ENCODE measurements around the gene MAP2. TPM values are rescaled to one million over a fixed set of nuclear protein-coding genes. Genes with fewer than 3 reads are reported as not detected.

MAP2 gene
- total RNA-seq, 1 donor from 2014 or later = 1.9 TPM

DNA sequence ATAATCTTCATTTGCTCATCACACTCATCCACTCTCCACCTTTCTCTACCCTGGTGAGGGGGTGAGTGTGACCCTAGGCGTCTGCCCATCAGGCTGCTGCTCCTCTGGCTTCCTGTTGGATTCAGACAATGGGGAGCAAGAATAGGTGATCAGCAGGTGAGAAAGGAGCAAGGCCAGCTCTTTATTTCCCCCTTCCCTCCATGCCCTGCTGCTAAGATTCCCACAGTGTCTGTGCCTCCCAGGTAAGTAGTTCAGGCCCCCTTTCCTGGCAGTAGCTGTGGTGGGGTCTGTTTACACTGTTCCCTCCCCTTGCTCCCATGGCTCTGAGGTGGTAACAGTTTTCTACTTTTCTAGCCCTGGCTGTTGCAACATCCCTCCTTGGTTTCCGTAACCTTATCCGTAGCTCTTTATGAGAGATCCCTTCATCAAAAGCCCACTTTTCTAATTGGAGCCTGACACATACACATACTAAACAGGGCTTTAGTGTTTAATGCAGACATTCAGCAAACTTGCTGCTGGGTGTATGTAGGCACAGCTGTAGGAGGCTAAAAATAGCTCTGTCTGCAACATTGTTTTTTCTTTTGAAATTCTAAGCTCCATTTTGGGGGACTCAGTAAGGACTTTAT, 27.5 kb downstream of the MAP2 start:
- DNase-seq (no peak), ATAC-seq (ENCODE audit: low read depth) (no peak)
- POLR2A ChIA-PET = no interaction called here
- Mint-ChIP-seq H3K9me3 (no peaks in the 10 kb centered on the region), H3K4me1 (no peaks in the 10 kb centered on the region), H3K27me3 (no peaks in the 10 kb centered on the region), H3K36me3 (ENCODE audit: low read depth) (no peaks in the 10 kb centered on the region), H3K4me3 (no peak overlapping the region), H3K27ac (no peak overlapping the region)
- CTCF ChIA-PET = no interaction called here
- intact Hi-C loops (cut with micrococcal nuclease) = no loop called here
- TF ChIP-seq, protein P1, sequence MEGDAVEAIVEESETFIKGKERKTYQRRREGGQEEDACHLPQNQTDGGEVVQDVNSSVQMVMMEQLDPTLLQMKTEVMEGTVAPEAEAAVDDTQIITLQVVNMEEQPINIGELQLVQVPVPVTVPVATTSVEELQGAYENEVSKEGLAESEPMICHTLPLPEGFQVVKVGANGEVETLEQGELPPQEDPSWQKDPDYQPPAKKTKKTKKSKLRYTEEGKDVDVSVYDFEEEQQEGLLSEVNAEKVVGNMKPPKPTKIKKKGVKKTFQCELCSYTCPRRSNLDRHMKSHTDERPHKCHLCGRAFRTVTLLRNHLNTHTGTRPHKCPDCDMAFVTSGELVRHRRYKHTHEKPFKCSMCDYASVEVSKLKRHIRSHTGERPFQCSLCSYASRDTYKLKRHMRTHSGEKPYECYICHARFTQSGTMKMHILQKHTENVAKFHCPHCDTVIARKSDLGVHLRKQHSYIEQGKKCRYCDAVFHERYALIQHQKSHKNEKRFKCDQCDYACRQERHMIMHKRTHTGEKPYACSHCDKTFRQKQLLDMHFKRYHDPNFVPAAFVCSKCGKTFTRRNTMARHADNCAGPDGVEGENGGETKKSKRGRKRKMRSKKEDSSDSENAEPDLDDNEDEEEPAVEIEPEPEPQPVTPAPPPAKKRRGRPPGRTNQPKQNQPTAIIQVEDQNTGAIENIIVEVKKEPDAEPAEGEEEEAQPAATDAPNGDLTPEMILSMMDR (IDR thresholded peaks at IDR 0.05) = no peak

DNA sequence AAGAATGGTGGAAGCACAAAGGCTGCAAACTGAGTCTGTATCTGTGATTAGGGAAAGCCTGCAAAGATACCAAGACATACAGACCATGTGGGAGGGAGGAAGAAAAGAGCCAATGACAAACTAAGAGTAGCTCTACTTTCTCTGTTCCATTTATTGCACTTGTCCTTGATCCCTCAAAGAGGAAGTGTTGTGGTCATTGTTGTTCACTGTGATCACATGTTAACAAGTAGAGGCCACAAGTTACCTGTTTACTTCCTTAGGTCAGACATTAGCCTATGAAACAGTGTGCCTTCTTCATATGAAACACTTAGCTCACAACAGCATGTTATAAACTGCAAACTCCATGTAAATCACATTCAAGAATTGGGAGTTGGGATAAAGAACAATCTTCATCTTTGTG, 32.6 kb downstream of the MAP2 start:
- intact Hi-C loops (cut with micrococcal nuclease) = no loop called here
- Mint-ChIP-seq H3K27ac (no peak overlapping the region), H3K27me3 (no peaks in the 10 kb centered on the region), H3K4me3 (no peak overlapping the region), H3K9me3 (no peaks in the 10 kb centered on the region), H3K4me1 (no peaks in the 10 kb centered on the region), H3K36me3 (ENCODE audit: low read depth) (no peaks in the 10 kb centered on the region)
- CTCF ChIA-PET = no interaction called here
- POLR2A ChIA-PET = no interaction called here
- ATAC-seq (ENCODE audit: low read depth) (no peak), DNase-seq (no peak)
- TF ChIP-seq, protein P1 (IDR thresholded peaks at IDR 0.05) = no peak

DNA sequence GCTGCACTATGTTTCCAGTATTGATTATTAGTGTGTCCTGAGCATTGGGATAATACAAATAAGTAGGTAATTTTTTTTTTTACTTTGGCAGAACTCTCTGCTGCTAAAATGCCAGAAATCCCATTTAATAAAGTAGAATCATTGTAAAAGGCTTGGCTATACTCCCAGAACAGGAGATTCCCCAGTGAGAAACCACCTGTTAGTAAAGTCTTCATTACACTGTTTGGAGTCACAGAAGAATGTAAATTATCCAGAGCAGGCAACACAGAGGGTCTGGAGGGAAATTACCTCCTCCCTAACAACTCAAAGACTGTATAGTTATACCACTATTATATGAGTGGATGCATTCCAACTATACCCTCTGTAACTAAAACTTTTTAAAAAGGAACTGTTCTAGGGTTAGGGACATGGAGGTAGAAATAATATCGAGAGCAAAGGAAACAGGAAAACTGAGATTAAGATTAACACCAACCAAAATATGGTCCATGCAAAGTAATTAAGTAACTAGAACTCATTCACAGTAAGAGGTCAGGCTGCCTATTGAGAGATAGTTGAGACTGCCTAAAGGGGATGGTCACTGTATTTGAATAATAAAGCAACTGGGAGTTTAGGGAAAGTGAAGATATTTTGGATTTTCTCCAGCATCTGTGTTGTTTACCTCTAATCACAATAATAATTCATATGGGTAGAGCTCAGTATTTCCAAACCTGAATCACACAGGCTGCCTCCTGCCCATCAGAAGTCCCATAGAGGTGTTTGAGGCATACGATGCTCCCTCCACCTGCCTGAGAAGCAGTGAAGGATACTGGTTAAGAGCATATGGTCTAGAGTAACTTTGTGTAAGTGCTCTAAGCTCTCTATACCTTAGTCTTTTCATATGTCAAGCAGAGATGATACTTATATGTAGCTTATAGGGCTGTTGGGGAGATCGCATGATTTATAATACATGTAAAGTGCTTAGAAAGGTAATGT, 34.4 kb downstream of the MAP2 start:
- H3K27ac Mint-ChIP-seq = no peak overlapping the region
- POLR2A ChIA-PET = no interaction called here

DNA sequence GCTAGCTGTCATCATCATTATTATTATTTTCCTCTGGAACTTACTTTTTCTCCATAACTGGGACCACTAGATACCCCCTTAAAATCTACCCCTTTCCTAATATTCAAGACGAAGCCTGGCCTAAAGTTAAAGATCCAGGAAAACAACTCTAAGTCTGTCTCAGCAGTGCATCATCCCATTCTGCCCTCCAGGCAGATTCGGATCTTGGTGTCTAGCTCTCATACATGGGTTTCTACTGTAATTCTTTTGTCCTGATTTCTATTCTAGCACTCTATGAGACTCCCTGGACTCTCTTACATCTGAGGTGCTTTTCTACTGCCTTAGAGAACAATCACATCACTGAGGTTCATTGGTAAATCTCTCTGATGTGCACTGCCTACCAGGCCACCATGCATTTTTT, 35.5 kb downstream of the MAP2 start:
- ChIA-PET CTCF (no interaction called here), POLR2A (no interaction called here)
- H3K4me3 Mint-ChIP-seq = no peak overlapping the region
- H3K36me3 Mint-ChIP-seq (ENCODE audit: low read depth) = no peaks in the 10 kb centered on the region
- intact Hi-C loops (cut with micrococcal nuclease) = no loop called here
- no peaks in the 10 kb centered on the region for H3K27me3 Mint-ChIP-seq
- no peak for ATAC-seq (ENCODE audit: low read depth)
- no peaks in the 10 kb centered on the region for H3K9me3 Mint-ChIP-seq
- no peak for DNase-seq
- no peak overlapping the region for H3K27ac Mint-ChIP-seq
- TF ChIP-seq, protein P1 (IDR thresholded peaks at IDR 0.05) = no peak
- H3K4me1 Mint-ChIP-seq = no peaks in the 10 kb centered on the region

More for the DNA sequence above, 34.4 kb downstream of the MAP2 start:
- CTCF ChIA-PET = interaction anchor here (0.7 kb wide), 1 partner anchor 135 kb away, joined by 3 read pairs; no protein-coding TSS in a partner anchor
- Mint-ChIP-seq H3K4me1 (no peaks in the 10 kb centered on the region), H3K9me3 (no peaks in the 10 kb centered on the region), H3K27me3 (no peaks in the 10 kb centered on the region), H3K4me3 (no peak overlapping the region), H3K36me3 (ENCODE audit: low read depth) (no peaks in the 10 kb centered on the region)
- DNase-seq = no peak
- ATAC-seq (ENCODE audit: low read depth) = no peak
- TF ChIP-seq, protein P1 (IDR thresholded peaks at IDR 0.05) = no peak
- intact Hi-C loops (cut with micrococcal nuclease) = loop anchor here (1.0 kb wide), 1 partner anchor 8 kb away; no protein-coding TSS in a partner anchor

DNA sequence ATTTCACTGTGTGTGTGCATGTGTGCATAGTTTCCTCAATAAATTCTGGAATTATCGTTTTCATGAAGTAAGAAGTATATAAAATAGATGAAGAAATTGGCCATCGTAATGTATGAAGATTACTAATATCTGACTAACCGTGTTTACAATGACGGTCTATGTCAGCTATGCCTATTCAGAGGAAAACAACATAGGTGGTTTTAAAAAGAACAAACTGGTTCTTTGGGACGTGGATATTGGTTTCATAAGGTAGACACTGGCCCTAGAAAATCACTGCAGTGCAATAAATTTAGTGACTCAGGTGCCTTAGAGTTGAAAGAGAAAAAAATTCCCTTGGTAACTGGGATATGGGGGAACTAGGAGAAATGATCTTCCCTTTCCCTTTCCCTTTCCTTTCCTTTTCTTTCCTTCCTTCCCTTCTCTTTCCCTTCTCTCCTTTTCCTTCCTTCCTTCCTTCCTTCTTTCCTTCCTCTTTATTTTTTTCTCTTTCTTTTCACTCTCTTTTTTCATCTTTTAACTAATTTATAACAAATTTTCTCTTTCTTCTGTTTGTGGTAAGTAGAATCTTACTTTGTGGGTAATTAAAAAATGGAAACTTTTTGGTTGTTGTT, 36.4 kb downstream of the MAP2 start:
- Mint-ChIP-seq H3K4me3 (no peak overlapping the region), H3K27ac (no peak overlapping the region), H3K27me3 (no peaks in the 10 kb centered on the region), H3K4me1 (no peaks in the 10 kb centered on the region), H3K36me3 (ENCODE audit: low read depth) (no peaks in the 10 kb centered on the region), H3K9me3 (no peaks in the 10 kb centered on the region)
- ChIA-PET CTCF (no interaction called here), POLR2A (no interaction called here)
- TF ChIP-seq, protein P1 (IDR thresholded peaks at IDR 0.05) = no peak
- DNase-seq (no peak), ATAC-seq (ENCODE audit: low read depth) (no peak)
- intact Hi-C loops (cut with micrococcal nuclease) = no loop called here
